GM19238 (cell line): Measurements from ENCODE around the gene CES2.
"Not testable (repeated sequence)": the region's sequence is repeated elsewhere in the genome, so short reads cannot be mapped to it uniquely, and the experiment has no call there.

Experiments
- DNase-seq: peaks from one replicate; pipeline ENCODE4 v3.0.0; 2011; ENCODE audit warnings: low spot score; ENCODE audit not compliant: insufficient read length

CES2 gene

GRCh38 chr16:66976746-66977145, 41.4 kb downstream of the CES2 start:
- DNase-seq = no peak

- peak; percentile 87 for DNase-seq
Observed at GRCh38 chr16:66977341-66978113, 42.2 kb downstream of the CES2 start.

DNA sequence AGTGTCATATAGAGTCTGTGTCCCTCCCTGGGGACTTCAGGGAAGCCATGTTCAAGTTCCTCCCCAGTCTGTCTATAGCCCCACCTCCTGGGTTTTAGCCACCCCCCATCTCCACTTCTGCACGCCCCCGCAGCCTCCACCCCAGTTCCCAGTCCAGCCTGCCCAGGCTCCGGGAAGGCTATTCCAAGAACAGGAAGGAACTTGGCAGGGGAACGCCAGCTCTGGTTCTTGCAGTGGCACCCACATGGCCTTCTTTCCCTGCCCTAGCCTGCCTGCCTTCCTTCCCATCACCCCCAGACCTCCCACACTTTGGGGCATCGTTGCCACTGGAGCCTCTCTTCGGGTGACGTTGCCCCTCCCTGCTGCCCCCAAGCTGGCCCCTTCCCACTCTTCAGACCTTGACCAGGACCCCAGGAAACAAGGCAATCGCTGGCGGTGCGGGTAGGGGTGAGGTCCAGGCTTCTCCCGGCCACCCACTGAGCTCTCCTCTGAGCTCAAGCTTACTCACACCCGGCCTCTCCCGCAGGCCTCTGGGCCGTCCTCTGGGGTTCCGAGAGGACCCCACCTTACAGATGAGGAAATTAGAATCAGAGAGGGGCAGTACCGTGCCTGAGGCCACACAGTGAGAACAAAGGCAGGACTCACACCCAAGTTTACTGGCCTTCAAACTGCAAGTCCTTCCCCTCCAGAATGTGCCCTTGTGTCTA, 43.8 kb downstream of the CES2 start:
- DNase-seq = no peak

GRCh38 chr16:66983033-66983432, 47.7 kb downstream of the CES2 start:
- DNase-seq = no peak

GRCh38 chr16:66984892-66985311, 49.6 kb downstream of the CES2 start:
- no peak for DNase-seq

GRCh38 chr16:66986559-66986958, 51.2 kb downstream of the CES2 start:
- DNase-seq = no peak

GRCh38 chr16:66988197-66988788, 53.0 kb downstream of the CES2 start, which contains the start of gene CES4A:
Gene CES4A (plus strand): TSS chr16:66988589. CDS start chr16:66988773, 184 bp downstream.
- no peak for DNase-seq

DNA sequence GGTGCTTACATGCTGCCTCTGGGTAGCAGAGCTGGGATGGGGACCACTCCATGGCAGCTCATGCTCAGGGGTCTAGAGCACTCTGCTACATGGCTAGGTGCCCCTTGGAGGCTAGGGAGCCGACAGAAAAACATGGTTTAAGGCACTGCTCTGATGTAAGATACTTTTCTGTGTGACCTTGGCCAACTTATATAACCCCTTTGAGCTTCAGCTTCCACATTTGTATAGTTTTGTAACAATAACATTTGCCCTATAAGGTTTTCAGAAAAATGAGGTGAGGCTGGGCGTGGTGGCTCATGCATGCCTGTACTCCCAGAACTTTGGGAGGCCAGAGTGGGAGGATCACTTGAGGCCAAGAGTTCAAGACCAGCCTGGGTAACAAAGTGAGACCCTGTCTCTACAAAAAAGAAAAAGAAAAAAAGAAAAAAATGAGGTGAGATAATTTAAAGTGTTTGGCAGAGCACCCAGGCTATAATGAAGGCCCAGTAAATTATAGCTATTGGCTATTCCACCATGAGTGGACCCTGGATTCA, 56.3 kb downstream of the CES2 start:
- DNase-seq = no peak

GRCh38 chr16:66993558-66993957, 58.2 kb downstream of the CES2 start:
- DNase-seq = not testable (repeated sequence)
